SU-DHL-6 (cell line): ENCODE measurements around the gene RAPGEF3.

Experiments
- H2AFZ ChIP-seq: fragments of 200-600 bp; sonication (generic); 2 replicates; pipeline ENCODE4 v1.6.1; 2014; ENCODE audit warnings: low read depth, mild to moderate bottlenecking, moderate library complexity, mixed read lengths, antibody characterized with exemption, low read length; ENCODE audit not compliant: severe bottlenecking
- H3F3A ChIP-seq: fragments of 200-600 bp; shearing (Covaris generic); 2 replicates; pipeline ENCODE4 v1.6.0; 2016; ENCODE audit warnings: antibody characterized with exemption, mild to moderate bottlenecking; ENCODE audit not compliant: insufficient read depth
- H3K27ac ChIP-seq: fragments of 200-600 bp; sonication (generic); 2 replicates; pipeline ENCODE4 v1.5.1; 2016; ENCODE audit warnings: low read depth, mild to moderate bottlenecking, low read length, moderate library complexity, mixed read lengths
- H3K27me3 ChIP-seq: fragments of 200-600 bp; sonication (generic), shearing (Covaris generic); 2 replicates; pipeline ENCODE4 v1.6.0; 2014; ENCODE audit warnings: mild to moderate bottlenecking, low read length
- H3K36me3 ChIP-seq: fragments of 200-600 bp; sonication (generic); 2 replicates; pipeline ENCODE4 v1.6.1; 2014; ENCODE audit warnings: mild to moderate bottlenecking, low read length, mixed read lengths
- H3K4me2 ChIP-seq: fragments of 300-600, 200-600 bp; shearing (Covaris generic), sonication (generic); 2 replicates; pipeline ENCODE4 v1.6.0; 2014; ENCODE audit warnings: low read length, low read depth, mild to moderate bottlenecking; ENCODE audit not compliant: poor library complexity, severe bottlenecking
- H3K4me3 ChIP-seq: fragments of 200-600 bp; sonication (generic); 2 replicates; pipeline ENCODE4 v1.5.1; 2014; ENCODE audit warnings: antibody characterized with exemption, low read length, mild to moderate bottlenecking, mixed read lengths; ENCODE audit not compliant: insufficient read depth, poor library complexity, severe bottlenecking
- H3K79me2 ChIP-seq: fragments of 200-600 bp; sonication (generic); 2 replicates; pipeline ENCODE4 v1.6.1; 2014; ENCODE audit warnings: mild to moderate bottlenecking, low read length, moderate library complexity; ENCODE audit not compliant: insufficient read depth
- H3K9ac ChIP-seq: fragments of 200-600 bp; sonication (generic); 2 replicates; pipeline ENCODE4 v1.7.0; 2014; ENCODE audit warnings: mild to moderate bottlenecking, low read length
- H3K9me2 ChIP-seq: fragments of 200-600 bp; sonication (generic); replicated peaks from 2 replicates; pipeline ENCODE4 v1.6.1; 2014; ENCODE audit warnings: low read length; ENCODE audit not compliant: insufficient read depth
- H3K9me3 ChIP-seq: fragments of 200-600 bp; sonication (generic); 2 replicates; pipeline ENCODE4 v1.6.1; 2014; ENCODE audit warnings: low read length, mixed read lengths; ENCODE audit not compliant: insufficient read depth
- H4K20me1 ChIP-seq: fragments of 200-600 bp; sonication (generic); 2 replicates; pipeline ENCODE4 v1.6.1; 2014; ENCODE audit warnings: low read depth, mild to moderate bottlenecking, antibody characterized with exemption, low read length, moderate library complexity, mixed read lengths
- CTCF ChIP-seq: fragments of 200-600 bp; sonication (generic); IDR thresholded peaks from one replicate; pipeline ENCODE4 v1.5.1; 2017; ENCODE audit warnings: antibody characterized with exemption, mild to moderate bottlenecking, low read length, moderate library complexity; ENCODE audit not compliant: insufficient read depth, poor library complexity, severe bottlenecking
- EZH2phosphoT487 ChIP-seq: fragments of 200-600 bp; sonication (generic), shearing (Covaris generic); conservative IDR thresholded peaks from 2 replicates; pipeline ENCODE4 v1.6.1; 2018; ENCODE audit warnings: mild to moderate bottlenecking, antibody characterized with exemption, low read length, moderate library complexity, mixed read lengths

Gene RAPGEF3

DNA sequence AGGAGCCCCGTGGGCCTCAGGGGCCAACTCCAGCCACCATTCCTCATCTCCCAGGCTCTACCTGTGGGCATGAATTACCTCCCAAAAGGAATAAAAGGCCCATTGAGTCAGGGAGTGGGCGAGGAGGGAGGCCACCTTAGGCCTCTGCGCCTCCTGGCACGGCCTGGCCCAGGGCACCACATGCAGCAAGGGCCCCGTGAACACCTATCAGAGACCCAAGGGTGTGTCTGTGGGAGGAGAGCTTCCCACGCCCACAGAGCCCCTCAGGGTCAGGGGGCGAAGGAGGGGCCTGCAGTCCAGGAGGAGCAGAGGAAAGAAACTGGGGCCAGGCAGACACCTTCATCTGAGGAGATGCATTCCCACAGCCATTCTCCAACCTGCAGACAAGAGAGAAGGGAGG lies 12.2 kb downstream of the RAPGEF3 start:
- no peak overlapping the region for H3K4me3 ChIP-seq
- H3K27ac ChIP-seq: no peak overlapping the region

DNA sequence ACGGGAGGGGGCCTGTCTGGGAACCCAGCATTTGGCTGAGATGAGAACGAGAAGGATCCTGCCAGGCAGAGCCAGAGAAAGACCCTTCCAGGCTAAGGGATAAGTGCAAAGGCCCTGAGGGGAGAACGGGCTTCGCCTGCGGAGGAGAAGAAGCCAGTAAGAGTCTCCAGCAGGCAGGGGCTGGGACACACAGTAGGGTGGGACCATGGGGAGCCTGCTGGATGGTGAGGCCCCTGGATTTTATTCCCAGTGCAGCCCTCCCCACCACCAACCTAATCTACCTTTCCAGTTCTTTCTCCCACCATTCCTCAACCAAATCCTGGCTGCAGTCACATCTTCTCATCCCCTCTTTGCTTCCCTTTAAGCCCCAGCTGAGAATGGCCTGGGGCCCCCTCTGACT lies 12.6 kb downstream of the RAPGEF3 start:
- Histone ChIP-seq H4K20me1 (no peaks in the 10 kb centered on the region), H3K4me2 (no peak overlapping the region), H3K9me2 (no peaks in the 10 kb centered on the region), H3K4me3 (no peak overlapping the region), H3K79me2 (no peaks in the 10 kb centered on the region), H3K9me3 (no peaks in the 10 kb centered on the region), H3K27ac (no peak overlapping the region), H3K36me3 (no peaks in the 10 kb centered on the region), H3K27me3 (no peaks in the 10 kb centered on the region), H3F3A (peaks cover 5% of the 10 kb centered on the region), H2AFZ (no peak overlapping the region), H3K9ac (no peak overlapping the region)
- no peak for TF ChIP-seq EZH2phosphoT487

More for the DNA sequence above, 12.2 kb downstream of the RAPGEF3 start:
- Histone ChIP-seq H3K79me2 (no peaks in the 10 kb centered on the region), H3K9me2 (no peaks in the 10 kb centered on the region), H3K27me3 (no peaks in the 10 kb centered on the region), H3F3A (peaks cover 5% of the 10 kb centered on the region), H3K4me2 (no peak overlapping the region), H3K9ac (no peak overlapping the region), H2AFZ (no peak overlapping the region), H3K36me3 (no peaks in the 10 kb centered on the region), H4K20me1 (no peaks in the 10 kb centered on the region), H3K9me3 (no peaks in the 10 kb centered on the region)
- no peak for TF ChIP-seq CTCF
- TF ChIP-seq EZH2phosphoT487: no peak

DNA sequence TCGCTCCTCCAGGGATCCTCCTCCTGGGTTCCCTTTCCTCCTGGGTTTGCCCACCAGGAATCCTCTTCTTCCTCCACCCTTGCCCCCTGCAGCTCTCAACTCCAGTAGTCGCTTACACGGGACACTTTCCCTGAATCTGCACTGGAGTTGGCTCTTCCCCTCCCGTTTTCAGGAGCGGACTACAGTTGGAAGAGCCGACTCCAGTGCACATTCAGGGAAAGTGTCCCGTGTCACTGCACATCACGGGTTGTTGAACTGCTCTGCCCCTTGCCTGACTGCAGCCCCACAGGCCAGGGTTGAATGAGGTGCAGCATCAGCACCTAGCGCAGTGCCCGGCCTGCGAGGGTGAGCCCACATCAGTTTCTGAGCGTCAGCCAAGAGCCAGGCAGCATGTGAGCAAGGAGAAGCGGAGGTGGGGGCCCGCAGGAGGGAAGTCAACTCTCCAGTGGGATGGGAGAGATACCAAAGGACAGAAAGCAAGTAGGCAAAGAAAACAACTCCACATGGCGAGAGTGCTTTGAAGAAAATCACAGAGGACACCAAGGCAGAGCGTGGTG lies 13.1 kb downstream of the RAPGEF3 start:
- H3K27ac ChIP-seq: no peak overlapping the region
- no peaks in the 10 kb centered on the region for H3K9me2 ChIP-seq
- no peak overlapping the region for H3K4me2 ChIP-seq
- TF ChIP-seq EZH2phosphoT487 (no peak), CTCF (no peak)
- no peak overlapping the region for H2AFZ ChIP-seq
- peaks cover 5% of the 10 kb centered on the region for H3F3A ChIP-seq
- no peaks in the 10 kb centered on the region for H3K9me3 ChIP-seq
- H3K9ac ChIP-seq: no peak overlapping the region
- no peaks in the 10 kb centered on the region for H3K36me3 ChIP-seq
- no peaks in the 10 kb centered on the region for H3K27me3 ChIP-seq
- no peak overlapping the region for H3K4me3 ChIP-seq
- no peaks in the 10 kb centered on the region for H4K20me1 ChIP-seq
- H3K79me2 ChIP-seq: no peaks in the 10 kb centered on the region

DNA sequence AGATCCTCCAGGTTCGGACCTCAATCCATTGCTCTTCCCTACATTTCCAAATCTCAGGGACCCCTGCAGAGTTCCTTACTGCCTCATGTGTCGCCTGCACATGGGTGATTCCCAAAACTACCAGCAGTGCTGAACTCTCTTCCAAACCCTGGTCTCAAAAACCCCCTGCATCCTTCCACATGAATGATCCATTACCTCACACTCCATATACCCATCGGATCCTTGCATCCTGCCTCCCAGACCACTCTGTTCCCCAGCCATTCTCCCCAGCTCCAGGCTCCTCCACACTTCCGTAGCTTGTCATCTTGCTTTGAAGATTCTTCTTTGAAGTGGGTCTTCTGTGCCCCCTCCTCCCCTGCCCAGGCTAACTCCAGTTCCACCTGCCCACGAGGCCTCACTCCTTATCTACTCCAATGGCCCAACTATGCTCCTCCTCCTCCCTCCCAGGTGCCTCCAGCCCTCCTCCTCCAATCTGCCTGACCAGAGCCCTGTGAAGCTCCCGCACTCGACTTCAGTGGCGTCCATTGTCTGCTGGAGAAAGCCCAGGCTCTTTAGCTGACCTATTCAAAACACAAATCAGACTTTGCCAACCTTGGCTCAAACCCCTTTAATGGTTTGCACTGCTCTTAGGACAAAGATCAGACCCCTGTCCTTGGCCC lies 13.8 kb downstream of the RAPGEF3 start:
- Histone ChIP-seq H3K4me2 (no peak overlapping the region), H3F3A (peaks cover 5% of the 10 kb centered on the region), H3K27ac (no peak overlapping the region), H3K4me3 (no peak overlapping the region), H3K36me3 (no peaks in the 10 kb centered on the region), H3K9ac (no peak overlapping the region), H4K20me1 (no peaks in the 10 kb centered on the region), H3K79me2 (no peaks in the 10 kb centered on the region), H2AFZ (no peak overlapping the region), H3K9me2 (no peaks in the 10 kb centered on the region), H3K9me3 (no peaks in the 10 kb centered on the region), H3K27me3 (no peaks in the 10 kb centered on the region)
- TF ChIP-seq CTCF: no peak
- no peak for TF ChIP-seq EZH2phosphoT487
